ENCODE results near the gene KIAA0753.
"Not testable (repeated sequence)": the region's sequence is repeated elsewhere in the genome, so short reads cannot be mapped to it uniquely, and the experiment has no call there.

KIAA0753 gene

GRCh38 chr17:6588165-6588564 lies 52.3 kb downstream of the KIAA0753 start:
- CTCF ChIA-PET, result no interaction called here
- DNase-seq, result no peak
- no peaks in the 10 kb centered on the region for H3K27me3 Mint-ChIP-seq
- no peak overlapping the region for H3K4me3 Mint-ChIP-seq
- H3K36me3 Mint-ChIP-seq, result peaks cover 57% of the 10 kb centered on the region
- peaks cover 2% of the 10 kb centered on the region for H3K9me3 Mint-ChIP-seq
- H3K27ac Mint-ChIP-seq, result no peak overlapping the region
- no peaks in the 10 kb centered on the region for H3K4me1 Mint-ChIP-seq

- H3K27me3 Mint-ChIP-seq, result no peaks in the 10 kb centered on the region
- CTCF ChIA-PET, result no interaction called here
Observed at GRCh38 chr17:6587310-6587709, 53.2 kb downstream of the KIAA0753 start.

GRCh38 chr17:6583411-6583810 lies 57.1 kb downstream of the KIAA0753 start:
- CTCF ChIA-PET, result no interaction called here
- peaks cover 2% of the 10 kb centered on the region for H3K9me3 Mint-ChIP-seq
- H3K4me1 Mint-ChIP-seq, result no peaks in the 10 kb centered on the region
- H3K27me3 Mint-ChIP-seq, result no peaks in the 10 kb centered on the region
- no peak overlapping the region for H3K27ac Mint-ChIP-seq
- no peak for DNase-seq
- H3K36me3 Mint-ChIP-seq, result peaks cover 45% of the 10 kb centered on the region
- no peak overlapping the region for H3K4me3 Mint-ChIP-seq

More at GRCh38 chr17:6587310-6587709, 53.2 kb downstream of the KIAA0753 start:
- Mint-ChIP-seq H3K4me3 (no peak overlapping the region), H3K36me3 (peaks cover 61% of the 10 kb centered on the region), H3K4me1 (no peaks in the 10 kb centered on the region), H3K9me3 (peaks cover 2% of the 10 kb centered on the region), H3K27ac (no peak overlapping the region)
- no peak for DNase-seq

- no peaks in the 10 kb centered on the region for H3K27me3 Mint-ChIP-seq
- peaks cover 6% of the 10 kb centered on the region for H3K4me1 Mint-ChIP-seq
- DNase-seq, result no peak
- no peak overlapping the region for H3K4me3 Mint-ChIP-seq
- peaks cover 35% of the 10 kb centered on the region for H3K36me3 Mint-ChIP-seq
- CTCF ChIA-PET, result no interaction called here
- H3K9me3 Mint-ChIP-seq, result no peaks in the 10 kb centered on the region
- no peak overlapping the region for H3K27ac Mint-ChIP-seq
Observed at GRCh38 chr17:6580625-6581024, 59.9 kb downstream of the KIAA0753 start.

DNA sequence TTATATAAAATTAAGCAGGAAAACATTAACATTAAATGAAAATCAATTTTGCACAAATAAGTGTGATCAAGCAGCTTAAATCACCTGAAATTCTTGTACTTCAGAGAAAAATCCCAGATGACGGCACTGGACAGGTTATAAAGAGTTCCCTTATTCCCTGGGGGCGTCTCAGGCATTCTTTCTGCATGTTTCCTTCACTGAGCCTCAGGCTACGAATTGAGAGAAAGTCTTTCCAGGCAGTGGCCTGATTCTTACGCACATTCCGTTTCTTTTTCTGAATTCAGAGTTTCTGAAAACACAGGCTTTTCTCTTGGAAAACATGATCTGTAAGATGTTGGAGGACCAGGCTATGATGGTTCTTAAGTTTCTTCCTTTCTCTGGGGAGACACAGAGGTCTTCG lies 62.0 kb downstream of the KIAA0753 start:
- H3K27me3 Mint-ChIP-seq, result no peaks in the 10 kb centered on the region
- H3K4me1 Mint-ChIP-seq, result peaks cover 15% of the 10 kb centered on the region
- H3K4me3 Mint-ChIP-seq, result no peak overlapping the region
- CTCF ChIA-PET, result interaction anchor here (0.7 kb wide), 1 partner anchor 73 kb away, joined by 3 read pairs; the partner anchor contains the start of genes C17orf100 and MED31
- H3K36me3 Mint-ChIP-seq, result peaks cover 21% of the 10 kb centered on the region
- no peak overlapping the region for H3K27ac Mint-ChIP-seq
- DNase-seq, result no peak
- no peaks in the 10 kb centered on the region for H3K9me3 Mint-ChIP-seq

DNA sequence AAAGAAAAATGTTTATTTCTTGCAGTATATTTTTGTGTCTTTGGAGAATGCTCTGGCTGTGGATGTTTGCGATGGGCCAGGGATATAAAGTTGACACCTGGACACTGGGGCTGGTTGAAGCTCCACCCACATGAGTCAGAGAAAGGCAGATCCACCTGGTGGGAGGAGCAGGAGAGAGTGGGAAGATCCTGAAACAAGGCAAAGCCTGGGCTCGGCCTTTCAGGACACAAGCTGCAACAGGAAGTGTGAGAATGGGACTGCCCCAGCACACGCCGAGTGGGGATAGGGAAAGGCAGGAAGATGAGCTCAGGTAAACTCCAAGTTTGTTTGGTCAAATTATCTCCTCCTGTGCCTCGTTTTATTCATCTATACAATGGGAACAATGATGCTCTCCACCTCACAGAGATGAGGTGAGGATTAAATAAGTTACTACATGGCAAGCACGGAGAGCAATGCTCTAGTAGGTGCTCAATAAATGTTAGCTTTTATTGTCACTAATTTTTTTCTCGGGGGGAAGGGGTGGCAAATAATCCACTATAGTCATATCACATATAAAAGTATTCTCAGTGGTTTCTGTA lies 62.7 kb downstream of the KIAA0753 start:
- H3K27ac Mint-ChIP-seq, result no peak overlapping the region
- H3K4me1 Mint-ChIP-seq, result peaks cover 15% of the 10 kb centered on the region
- H3K27me3 Mint-ChIP-seq, result no peaks in the 10 kb centered on the region
- CTCF ChIA-PET, result interaction anchor here (0.7 kb wide), 1 partner anchor 74 kb away, joined by 3 read pairs; the partner anchor contains the start of genes C17orf100 and MED31
- H3K9me3 Mint-ChIP-seq, result no peaks in the 10 kb centered on the region
- H3K36me3 Mint-ChIP-seq, result peaks cover 14% of the 10 kb centered on the region
- DNase-seq, result no peak
- H3K4me3 Mint-ChIP-seq, result no peak overlapping the region

- CTCF ChIA-PET, result interaction anchor here (0.6 kb wide), 1 partner anchor 338 kb away, joined by 3 read pairs; no protein-coding TSS in a partner anchor
- Mint-ChIP-seq H3K4me1 (peaks cover 15% of the 10 kb centered on the region), H3K9me3 (no peaks in the 10 kb centered on the region), H3K4me3 (no peak overlapping the region), H3K27ac (peak overlapping the region; percentile 11), H3K27me3 (no peaks in the 10 kb centered on the region), H3K36me3 (peaks cover 7% of the 10 kb centered on the region)
- no peak for DNase-seq
Observed at GRCh38 chr17:6576038-6576785, 64.3 kb downstream of the KIAA0753 start.

GRCh38 chr17:6575596-6575988 lies 64.9 kb downstream of the KIAA0753 start:
- Mint-ChIP-seq H3K4me1 (peaks cover 15% of the 10 kb centered on the region), H3K36me3 (peaks cover 7% of the 10 kb centered on the region), H3K27me3 (no peaks in the 10 kb centered on the region), H3K4me3 (no peak overlapping the region), H3K27ac (peak overlapping the region; percentile 39), H3K9me3 (no peaks in the 10 kb centered on the region)
- CTCF ChIA-PET, result interaction anchor here (1.2 kb wide), 1 partner anchor 103 kb away, joined by 3 read pairs; no protein-coding TSS in a partner anchor
- no peak for DNase-seq

DNA sequence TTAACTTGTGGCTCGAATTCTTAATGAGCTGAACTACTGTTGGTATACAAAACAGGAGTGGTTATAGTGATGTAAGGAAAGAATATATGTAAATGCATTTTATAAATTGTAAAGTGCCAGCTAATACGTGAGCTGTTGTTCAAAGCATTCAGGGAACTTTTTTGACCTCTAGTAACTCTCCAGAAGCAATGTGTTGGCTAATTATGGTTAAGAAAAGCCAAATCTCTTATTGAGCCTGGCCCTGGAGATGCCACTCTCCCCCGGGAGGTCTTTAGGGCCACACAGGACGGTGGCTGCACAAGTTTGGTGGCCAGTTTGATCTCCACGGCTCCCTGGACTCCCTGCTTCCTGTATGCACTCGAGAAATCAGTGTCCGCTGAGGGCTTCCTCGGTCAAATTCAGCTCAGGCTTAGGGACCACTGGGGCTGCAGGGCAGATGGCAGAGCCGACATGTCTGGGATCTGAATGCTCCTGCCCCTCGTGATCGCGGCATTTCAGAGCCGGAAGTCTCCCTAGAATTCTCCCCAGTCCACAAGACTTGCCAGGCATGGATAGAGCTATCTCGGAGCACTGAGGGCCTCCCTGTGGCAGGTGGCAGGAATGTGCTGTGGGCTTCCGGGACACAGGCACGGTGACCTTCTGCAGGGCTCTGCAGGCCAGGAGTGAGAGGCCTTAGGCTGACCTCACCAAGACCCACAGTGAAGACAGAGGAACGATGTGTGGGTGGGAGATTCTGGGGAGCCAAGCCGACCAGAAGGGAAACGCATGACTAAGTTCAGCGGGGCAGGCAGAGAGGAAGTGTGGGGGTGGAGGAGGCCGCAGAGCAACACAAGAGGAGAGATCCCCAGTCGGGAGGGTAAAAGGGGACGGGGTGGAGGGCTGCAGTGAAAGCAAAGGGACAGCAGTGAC lies 65.6 kb downstream of the KIAA0753 start:
- CTCF ChIA-PET, result interaction anchor here (1.2 kb wide), 1 partner anchor 102 kb away, joined by 3 read pairs; no protein-coding TSS in a partner anchor
- peak; percentile 48 for DNase-seq

DNA sequence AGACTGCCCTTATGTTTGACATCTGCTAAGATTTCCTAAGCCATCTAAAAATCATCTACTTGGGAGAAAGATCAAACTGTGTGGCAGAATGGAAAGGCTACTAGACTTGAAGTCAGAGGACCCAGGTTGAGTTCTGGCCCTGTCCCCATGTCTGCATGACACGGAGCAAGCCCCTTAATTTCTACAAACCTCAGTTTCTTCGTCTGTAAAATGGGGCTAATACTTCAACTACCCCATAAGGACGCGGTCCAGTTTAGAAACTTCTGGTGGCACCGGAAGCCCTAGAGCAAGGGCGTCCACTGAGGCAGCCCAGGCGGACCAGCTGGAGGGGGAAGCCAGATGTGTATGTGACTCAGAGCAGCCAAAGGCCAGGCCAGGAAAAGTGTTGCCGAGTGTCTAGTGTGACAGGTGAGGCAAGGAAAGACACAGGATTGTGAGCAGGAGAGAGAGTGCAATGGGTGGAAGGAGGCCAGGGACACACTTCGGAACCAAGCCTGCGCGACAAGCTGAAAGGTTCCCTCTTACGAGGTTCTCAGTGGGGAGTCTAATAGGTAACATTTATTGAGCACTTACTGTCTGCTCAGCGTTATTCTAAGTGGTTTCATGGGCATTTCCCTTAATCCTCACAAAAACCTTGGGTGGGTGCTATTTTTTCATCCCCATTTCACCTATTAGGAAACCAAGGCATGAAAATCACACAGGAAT lies 66.4 kb downstream of the KIAA0753 start:
- Mint-ChIP-seq H3K9me3 (no peaks in the 10 kb centered on the region), H3K27me3 (no peaks in the 10 kb centered on the region), H3K4me3 (no peak overlapping the region), H3K4me1 (peaks cover 15% of the 10 kb centered on the region), H3K36me3 (peaks cover 7% of the 10 kb centered on the region), H3K27ac (no peak overlapping the region)
- DNase-seq, result no peak
- CTCF ChIA-PET, result interaction anchor here (1.2 kb wide), 1 partner anchor 101 kb away, joined by 3 read pairs; no protein-coding TSS in a partner anchor

More for the DNA sequence above, 65.6 kb downstream of the KIAA0753 start:
- H3K4me1 Mint-ChIP-seq, result peaks cover 15% of the 10 kb centered on the region
- peaks cover 7% of the 10 kb centered on the region for H3K36me3 Mint-ChIP-seq
- no peaks in the 10 kb centered on the region for H3K27me3 Mint-ChIP-seq
- H3K4me3 Mint-ChIP-seq, result no peak overlapping the region
- peak overlapping the region; percentile 39 for H3K27ac Mint-ChIP-seq
- no peaks in the 10 kb centered on the region for H3K9me3 Mint-ChIP-seq

GRCh38 chr17:6573495-6573894 lies 67.0 kb downstream of the KIAA0753 start:
- H3K27me3 Mint-ChIP-seq, CTCF ChIA-PET: not testable (repeated sequence)

GRCh38 chr17:6572972-6573370 lies 67.5 kb downstream of the KIAA0753 start:
- H3K4me3 Mint-ChIP-seq, result no peak overlapping the region
- CTCF ChIA-PET, result no interaction called here
- H3K27me3 Mint-ChIP-seq, result peaks cover 7% of the 10 kb centered on the region
- peaks cover 15% of the 10 kb centered on the region for H3K4me1 Mint-ChIP-seq
- no peak for DNase-seq
- peaks cover 7% of the 10 kb centered on the region for H3K36me3 Mint-ChIP-seq
- no peaks in the 10 kb centered on the region for H3K9me3 Mint-ChIP-seq
- no peak overlapping the region for H3K27ac Mint-ChIP-seq

More at GRCh38 chr17:6573495-6573894, 67.0 kb downstream of the KIAA0753 start:
- not testable (repeated sequence) for DNase-seq, H3K27ac Mint-ChIP-seq, H3K9me3 Mint-ChIP-seq, H3K4me3 Mint-ChIP-seq, H3K36me3 Mint-ChIP-seq
- peaks cover 15% of the 10 kb centered on the region for H3K4me1 Mint-ChIP-seq

DNA sequence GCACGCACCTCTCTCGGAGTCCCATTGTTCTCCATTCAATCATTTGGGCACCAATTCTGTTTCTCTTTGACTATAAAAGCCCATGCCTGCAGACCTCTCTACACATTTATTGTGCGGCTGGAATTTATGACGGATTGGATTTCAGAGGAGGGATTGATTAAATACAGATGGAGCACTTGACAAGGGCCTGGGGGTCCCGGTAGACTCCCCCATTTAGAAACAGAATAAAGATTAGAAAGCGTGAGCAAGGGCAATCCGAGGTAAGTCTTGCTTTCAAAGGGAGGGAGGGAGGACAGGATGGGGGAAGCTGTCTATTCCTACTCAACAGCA lies 69.1 kb downstream of the KIAA0753 start:
- no peak overlapping the region for H3K27ac Mint-ChIP-seq
- H3K4me3 Mint-ChIP-seq, result no peak overlapping the region
- no peaks in the 10 kb centered on the region for H3K36me3 Mint-ChIP-seq
- CTCF ChIA-PET, result no interaction called here
- no peak for DNase-seq
- H3K27me3 Mint-ChIP-seq, result peaks cover 7% of the 10 kb centered on the region
- no peaks in the 10 kb centered on the region for H3K9me3 Mint-ChIP-seq
- peaks cover 15% of the 10 kb centered on the region for H3K4me1 Mint-ChIP-seq

Data from activated naive CD4-positive, alpha-beta T cell treated with anti-CD3 and anti-CD28 coated beads, Interleukin-2, amount 10 ng/mL, durations not matched to agents 7 days and 5 days (primary cell).